T-helper 17 cell (primary cell): Measurements from ENCODE around the gene ST3GAL4. TPM values are rescaled to one million over a fixed set of nuclear protein-coding genes. Genes with fewer than 3 reads are reported as not detected.

Experiments
- ATAC-seq: fragments of 150-1000 bp; cut with Tn5 transposase; 2 replicates; pipeline ENCODE4 v1.10.0; 2021; ENCODE audit warnings: mild to moderate bottlenecking, moderate library complexity
- DNase-seq, 3 donors: peaks; one replicate each; pipeline versions ENCODE4 v3.0.0 to v3.0.0-alpha.2; 2020 to 2021
- H3K9me3 ChIP-seq: one replicate; pipeline ENCODE4 v1.7.0; 2013; ENCODE audit warnings: low read length, mild to moderate bottlenecking; ENCODE audit not compliant: control insufficient read depth, poor library complexity, severe bottlenecking
- H3K27ac Mint-ChIP-seq: one replicate; pipeline ENCODE4 v1.8.0; 2022; ENCODE audit warnings: mild to moderate bottlenecking, moderate library complexity, mixed read lengths
- H3K27me3 Mint-ChIP-seq: one replicate; pipeline ENCODE4 v1.8.0; 2022; ENCODE audit warnings: mixed read lengths
- H3K36me3 Mint-ChIP-seq: one replicate; pipeline ENCODE4 v1.8.0; 2022; ENCODE audit warnings: low read depth, mixed read lengths
- H3K4me1 Mint-ChIP-seq: one replicate; pipeline ENCODE4 v1.8.0; 2022; ENCODE audit warnings: mild to moderate bottlenecking, mixed read lengths
- H3K4me3 Mint-ChIP-seq: one replicate; pipeline ENCODE4 v1.8.0; 2022; ENCODE audit warnings: mild to moderate bottlenecking, moderate library complexity, mixed read lengths
- total RNA-seq, 4 donors: library from RNA in 2 of 4; stranded (reverse) in 2 of 4; gene quantifications; one replicate each; pipeline ENCODE4 v1.2.3 and lab custom pipeline; 2022 to 2026

The ST3GAL4 gene
- total RNA-seq, 2 donors from 2014 or later: 3.0 to 4.8 TPM

GRCh38 chr11:126444072-126444471 is 88.6 kb downstream of the ST3GAL4 start:
- no peak overlapping the region for H3K4me3 Mint-ChIP-seq

GRCh38 chr11:126446581-126446980 is 91.1 kb downstream of the ST3GAL4 start:
- Mint-ChIP-seq H3K4me1 (no peaks in the 10 kb centered on the region), H3K4me3 (no peak overlapping the region)
- no peak for ATAC-seq

More at GRCh38 chr11:126444072-126444471, 88.6 kb downstream of the ST3GAL4 start:
- DNase-seq (no peak), ATAC-seq (no peak)
- H3K4me1 Mint-ChIP-seq: peaks cover 6% of the 10 kb centered on the region
- H3K27me3 Mint-ChIP-seq: peaks cover 31% of the 10 kb centered on the region
- H3K27ac Mint-ChIP-seq: no peak overlapping the region
- H3K36me3 Mint-ChIP-seq: no peaks in the 10 kb centered on the region
- H3K9me3 ChIP-seq: no peaks in the 10 kb centered on the region

GRCh38 chr11:126450198-126450597 is 94.7 kb downstream of the ST3GAL4 start:
- Mint-ChIP-seq H3K27me3 (peaks cover 4% of the 10 kb centered on the region), H3K4me3 (no peak overlapping the region), H3K36me3 (no peaks in the 10 kb centered on the region), H3K27ac (no peak overlapping the region), H3K4me1 (no peaks in the 10 kb centered on the region)
- ATAC-seq: no peak
- DNase-seq: no peak
- no peaks in the 10 kb centered on the region for H3K9me3 ChIP-seq

More at GRCh38 chr11:126446581-126446980, 91.1 kb downstream of the ST3GAL4 start:
- no peak overlapping the region for H3K27ac Mint-ChIP-seq
- no peak for DNase-seq
- no peaks in the 10 kb centered on the region for H3K36me3 Mint-ChIP-seq
- H3K27me3 Mint-ChIP-seq: peaks cover 22% of the 10 kb centered on the region
- H3K9me3 ChIP-seq: no peaks in the 10 kb centered on the region

- peaks cover 5% of the 10 kb centered on the region for H3K27me3 Mint-ChIP-seq
- no peaks in the 10 kb centered on the region for H3K36me3 Mint-ChIP-seq
- no peaks in the 10 kb centered on the region for H3K9me3 ChIP-seq
- H3K4me1 Mint-ChIP-seq: no peaks in the 10 kb centered on the region
- DNase-seq: no peak
- H3K27ac Mint-ChIP-seq: no peak overlapping the region
- ATAC-seq: no peak
- H3K4me3 Mint-ChIP-seq: no peak overlapping the region
Observed at GRCh38 chr11:126450806-126451205, 95.3 kb downstream of the ST3GAL4 start.

DNA sequence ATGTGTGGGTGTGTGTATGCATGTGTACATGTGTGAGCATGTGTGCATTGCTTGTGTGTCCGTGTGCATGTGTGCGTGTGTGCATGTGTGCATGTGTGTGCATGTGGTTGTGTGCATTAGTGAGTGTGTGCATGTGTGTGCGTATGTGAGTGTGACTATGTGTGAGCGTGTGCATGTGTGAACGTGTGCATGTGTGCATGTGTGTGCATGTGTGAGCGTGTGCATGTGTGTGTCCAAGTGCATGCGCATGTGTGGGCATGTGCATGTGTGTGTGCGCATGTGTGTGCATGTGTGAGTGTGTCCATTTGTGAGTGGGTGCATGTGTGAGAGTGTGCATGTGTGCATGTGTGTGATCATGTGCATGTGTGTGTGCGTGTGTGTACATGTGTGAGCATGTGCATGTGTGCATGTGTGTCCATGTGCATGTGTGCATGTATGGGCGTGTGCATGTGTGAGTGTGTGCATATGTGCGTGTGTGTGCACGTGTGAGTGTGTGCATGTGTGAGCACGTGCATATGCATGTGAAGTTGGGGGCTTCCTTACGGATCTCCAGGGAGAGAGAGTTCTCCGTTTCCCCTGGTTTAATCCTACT is 95.8 kb downstream of the ST3GAL4 start:
- no peaks in the 10 kb centered on the region for H3K4me1 Mint-ChIP-seq
- H3K27ac Mint-ChIP-seq: no peak overlapping the region
- H3K9me3 ChIP-seq: no peaks in the 10 kb centered on the region
- H3K36me3 Mint-ChIP-seq: no peaks in the 10 kb centered on the region
- DNase-seq: no peak
- no peak for ATAC-seq
- H3K4me3 Mint-ChIP-seq: no peak overlapping the region
- H3K27me3 Mint-ChIP-seq: peaks cover 5% of the 10 kb centered on the region

DNA sequence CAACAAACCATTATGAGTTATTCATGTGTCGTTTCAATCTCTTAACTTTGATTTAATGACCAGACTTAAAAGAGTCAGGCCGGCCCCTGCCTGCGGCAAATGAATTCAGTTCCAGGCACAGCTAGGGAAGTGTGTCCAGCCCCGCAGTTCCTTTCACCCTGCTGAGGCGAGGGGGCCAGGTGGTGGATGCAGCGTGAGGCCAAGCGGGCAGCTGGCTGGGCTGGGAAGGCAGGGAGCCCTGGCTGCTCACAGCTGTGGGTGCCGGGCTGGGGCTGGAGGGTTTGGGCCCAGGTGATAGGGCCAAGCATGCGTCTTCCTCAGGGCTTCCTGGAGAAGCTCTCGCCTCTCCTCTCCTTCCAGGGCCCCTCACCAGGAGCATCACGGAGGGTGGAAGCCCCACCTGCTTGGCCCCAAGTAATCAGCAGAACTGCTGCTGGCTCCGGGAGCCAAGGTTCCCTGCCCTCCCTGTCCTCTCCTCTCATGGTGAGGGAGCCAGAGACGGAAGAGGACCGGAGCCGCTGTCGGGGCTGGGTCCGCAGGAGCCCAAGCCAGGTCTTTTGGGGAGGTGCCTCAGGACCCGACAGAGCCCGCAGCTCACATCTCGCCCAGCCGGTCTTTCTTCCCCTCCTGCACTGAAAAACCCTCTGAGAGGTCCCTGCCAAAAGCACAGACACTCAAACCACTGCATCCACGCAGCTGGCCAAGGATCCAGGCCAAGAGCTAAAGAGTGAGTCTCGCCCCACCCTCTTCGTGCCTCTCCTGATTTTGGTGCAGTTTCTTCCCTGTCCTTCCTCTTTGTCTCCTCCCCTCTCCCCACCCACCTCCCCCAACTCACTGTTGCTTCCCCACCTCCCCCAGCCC is 97.0 kb downstream of the ST3GAL4 start:
- Mint-ChIP-seq H3K4me1 (no peaks in the 10 kb centered on the region), H3K27ac (no peak overlapping the region), H3K4me3 (no peak overlapping the region), H3K36me3 (no peaks in the 10 kb centered on the region), H3K27me3 (peaks cover 5% of the 10 kb centered on the region)
- ATAC-seq (no peak), DNase-seq (no peak)
- H3K9me3 ChIP-seq: no peaks in the 10 kb centered on the region

DNA sequence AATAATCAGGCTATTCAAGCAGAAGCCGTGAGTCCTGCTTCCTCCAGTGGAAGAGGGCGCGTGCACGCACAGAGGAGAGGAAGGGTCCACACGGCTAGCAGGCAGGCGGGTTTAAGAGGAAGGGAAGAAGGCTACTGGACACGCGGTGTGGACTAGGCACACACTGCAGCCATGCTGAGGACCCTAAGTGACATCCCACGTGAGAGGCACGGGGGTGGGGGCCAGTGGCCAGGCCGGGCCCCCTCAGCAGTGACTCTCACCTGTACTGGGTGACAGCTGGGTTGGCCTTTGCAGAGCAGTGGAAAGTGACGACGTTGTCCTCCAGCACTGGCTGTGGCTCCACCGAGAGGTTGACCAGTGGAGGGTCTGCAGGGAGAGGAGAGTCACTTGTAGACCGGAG is 100.6 kb downstream of the ST3GAL4 start:
- peaks cover 18% of the 10 kb centered on the region for H3K27me3 Mint-ChIP-seq
- H3K36me3 Mint-ChIP-seq: no peaks in the 10 kb centered on the region
- H3K9me3 ChIP-seq: no peaks in the 10 kb centered on the region
- ATAC-seq: no peak
- no peak for DNase-seq
- no peak overlapping the region for H3K27ac Mint-ChIP-seq
- no peak overlapping the region for H3K4me3 Mint-ChIP-seq
- peaks cover 2% of the 10 kb centered on the region for H3K4me1 Mint-ChIP-seq

GRCh38 chr11:126456783-126457542 is 101.5 kb downstream of the ST3GAL4 start:
- H3K9me3 ChIP-seq: no peaks in the 10 kb centered on the region
- Mint-ChIP-seq H3K27me3 (peaks cover 18% of the 10 kb centered on the region), H3K36me3 (no peaks in the 10 kb centered on the region), H3K27ac (no peak overlapping the region), H3K4me1 (peaks cover 2% of the 10 kb centered on the region), H3K4me3 (no peak overlapping the region)
- ATAC-seq (no peak), DNase-seq (no peak)

DNA sequence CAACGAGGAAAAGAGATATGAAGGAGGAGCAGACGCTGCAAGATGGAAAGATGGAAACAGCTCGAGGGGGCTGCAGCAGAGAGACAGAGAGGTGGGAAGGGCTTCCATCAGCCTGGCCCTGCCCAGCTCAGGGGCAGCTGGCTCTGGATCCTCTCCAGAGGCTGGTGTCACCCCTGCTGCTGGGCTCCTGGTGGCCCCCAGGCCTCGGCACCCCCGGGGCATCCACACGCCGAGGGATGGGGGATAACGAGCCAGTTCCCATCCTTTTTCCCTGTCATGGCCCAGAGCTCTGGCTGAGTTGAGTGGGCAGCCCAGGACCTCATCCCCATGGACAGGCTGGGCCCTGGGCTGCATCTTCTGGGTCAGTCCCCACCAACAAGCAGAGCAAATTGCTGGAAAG is 102.3 kb downstream of the ST3GAL4 start:
- DNase-seq: no peak
- H3K36me3 Mint-ChIP-seq: no peaks in the 10 kb centered on the region
- no peak for ATAC-seq
- H3K9me3 ChIP-seq: no peaks in the 10 kb centered on the region
- H3K4me3 Mint-ChIP-seq: no peak overlapping the region
- peaks cover 18% of the 10 kb centered on the region for H3K27me3 Mint-ChIP-seq
- peaks cover 2% of the 10 kb centered on the region for H3K4me1 Mint-ChIP-seq
- no peak overlapping the region for H3K27ac Mint-ChIP-seq

DNA sequence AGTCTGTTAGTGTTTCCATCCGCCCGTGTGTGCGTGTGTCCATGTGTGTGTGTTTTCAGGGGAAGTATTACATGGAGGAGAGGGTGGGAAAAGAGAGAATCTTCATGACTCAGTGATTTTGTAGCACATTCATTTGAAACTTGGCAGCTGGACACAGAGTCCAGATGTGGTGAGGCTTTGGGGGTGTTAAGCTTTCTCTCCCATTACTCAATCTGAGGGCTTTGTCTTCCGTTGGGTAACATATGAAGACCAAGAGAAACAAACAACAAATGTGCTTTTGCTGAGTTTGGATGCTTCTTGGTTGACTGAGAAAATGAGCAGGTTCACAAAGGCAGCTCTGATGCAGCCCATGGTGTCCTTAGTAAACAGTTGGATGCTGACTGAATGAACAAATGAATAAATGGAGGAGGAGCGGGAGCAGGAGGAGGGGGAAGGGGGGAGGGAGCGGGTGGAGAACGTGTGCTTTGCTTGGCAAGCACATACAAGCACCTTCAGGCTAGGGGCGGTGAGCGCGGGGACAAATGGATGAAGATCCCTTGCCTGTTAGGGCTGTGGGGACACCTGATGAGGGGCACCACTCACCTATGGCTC is 104.3 kb downstream of the ST3GAL4 start:
- ATAC-seq (no peak), DNase-seq (no peak)
- no peaks in the 10 kb centered on the region for H3K36me3 Mint-ChIP-seq
- no peak overlapping the region for H3K27ac Mint-ChIP-seq
- H3K9me3 ChIP-seq: no peaks in the 10 kb centered on the region
- H3K27me3 Mint-ChIP-seq: peaks cover 24% of the 10 kb centered on the region
- H3K4me3 Mint-ChIP-seq: no peak overlapping the region
- peaks cover 2% of the 10 kb centered on the region for H3K4me1 Mint-ChIP-seq

- H3K36me3 Mint-ChIP-seq: no peaks in the 10 kb centered on the region
- ATAC-seq (no peak), DNase-seq (no peak)
- H3K27me3 Mint-ChIP-seq: peaks cover 23% of the 10 kb centered on the region
- H3K4me1 Mint-ChIP-seq: peaks cover 2% of the 10 kb centered on the region
- H3K9me3 ChIP-seq: no peaks in the 10 kb centered on the region
- no peak overlapping the region for H3K27ac Mint-ChIP-seq
- no peak overlapping the region for H3K4me3 Mint-ChIP-seq
Observed at GRCh38 chr11:126460417-126461095, 105.1 kb downstream of the ST3GAL4 start.

- H3K4me3 Mint-ChIP-seq: no peak overlapping the region
- no peak overlapping the region for H3K27ac Mint-ChIP-seq
- peaks cover 6% of the 10 kb centered on the region for H3K4me1 Mint-ChIP-seq
- ATAC-seq: no peak
- no peaks in the 10 kb centered on the region for H3K9me3 ChIP-seq
- H3K36me3 Mint-ChIP-seq: no peaks in the 10 kb centered on the region
- H3K27me3 Mint-ChIP-seq: peaks cover 28% of the 10 kb centered on the region
- no peak for DNase-seq
Observed at GRCh38 chr11:126461096-126461440, 105.6 kb downstream of the ST3GAL4 start.

DNA sequence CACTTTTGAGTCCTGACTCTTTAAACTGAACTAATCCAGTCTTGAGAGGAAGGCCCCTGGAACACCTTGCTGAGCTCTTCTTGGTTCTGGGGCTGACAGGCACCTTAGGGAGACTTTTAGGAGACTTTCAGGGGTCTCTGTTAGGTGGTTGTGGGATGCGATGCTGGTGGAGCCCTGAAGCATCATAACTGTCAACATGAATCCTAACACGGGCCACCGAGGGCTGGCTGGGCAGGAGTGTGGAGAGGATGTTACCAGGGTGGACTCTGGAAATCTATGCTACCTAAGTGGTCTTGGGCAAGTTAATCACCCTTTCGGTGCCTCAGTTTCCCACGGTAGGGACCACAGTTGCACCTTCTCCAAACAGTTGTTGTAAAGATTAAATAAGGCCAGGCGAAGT is 106.5 kb downstream of the ST3GAL4 start:
- Mint-ChIP-seq H3K36me3 (no peaks in the 10 kb centered on the region), H3K4me3 (no peak overlapping the region), H3K27me3 (peaks cover 36% of the 10 kb centered on the region), H3K4me1 (peaks cover 7% of the 10 kb centered on the region), H3K27ac (no peak overlapping the region)
- H3K9me3 ChIP-seq: no peaks in the 10 kb centered on the region
- ATAC-seq (no peak), DNase-seq (no peak)
